Measurements from ENCODE around the gene PRR11.

Gene PRR11

DNA sequence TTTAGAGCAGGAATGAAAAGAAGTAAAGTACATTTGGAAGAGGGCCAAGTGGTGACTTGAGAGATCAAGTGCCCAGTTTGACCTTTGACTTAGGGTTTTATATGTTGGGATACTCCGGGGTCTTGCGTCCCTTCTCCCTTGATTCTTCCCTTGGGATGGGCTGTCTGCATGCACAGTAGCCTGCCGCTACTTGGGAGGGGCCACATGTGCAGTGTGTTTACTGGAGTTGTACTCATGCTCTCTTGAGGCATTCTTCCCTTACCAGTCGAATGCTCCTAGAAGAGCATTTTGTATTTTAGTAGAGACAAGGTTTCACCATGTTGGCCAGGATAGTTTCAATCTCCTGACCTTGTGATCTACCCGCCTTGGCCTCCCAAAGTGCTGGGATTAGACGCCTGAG is 88.5 kb downstream of the PRR11 start:
- H3K4me3 Mint-ChIP-seq = no peak overlapping the region
- peaks cover 6% of the 10 kb centered on the region for H3K36me3 Mint-ChIP-seq (ENCODE audit: insufficient read depth)
- H3K27me3 Mint-ChIP-seq = no peaks in the 10 kb centered on the region
- no peaks in the 10 kb centered on the region for H3K9me3 Mint-ChIP-seq
- ATAC-seq (replicated peaks; ENCODE audit: extremely low read depth, poor library complexity, severe bottlenecking) (no peak), DNase-seq (ENCODE audit: low spot score in 2 of 2) (no peak)
- no peaks in the 10 kb centered on the region for H3K4me1 Mint-ChIP-seq
- H3K27ac Mint-ChIP-seq (ENCODE audit: low read depth) = no peak overlapping the region

All from central memory CD8-positive, alpha-beta T cell (primary cell).